Measurements from ENCODE around the gene IGFLR1.

Gene IGFLR1, protein sequence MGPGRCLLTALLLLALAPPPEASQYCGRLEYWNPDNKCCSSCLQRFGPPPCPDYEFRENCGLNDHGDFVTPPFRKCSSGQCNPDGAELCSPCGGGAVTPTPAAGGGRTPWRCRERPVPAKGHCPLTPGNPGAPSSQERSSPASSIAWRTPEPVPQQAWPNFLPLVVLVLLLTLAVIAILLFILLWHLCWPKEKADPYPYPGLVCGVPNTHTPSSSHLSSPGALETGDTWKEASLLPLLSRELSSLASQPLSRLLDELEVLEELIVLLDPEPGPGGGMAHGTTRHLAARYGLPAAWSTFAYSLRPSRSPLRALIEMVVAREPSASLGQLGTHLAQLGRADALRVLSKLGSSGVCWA

DNA sequence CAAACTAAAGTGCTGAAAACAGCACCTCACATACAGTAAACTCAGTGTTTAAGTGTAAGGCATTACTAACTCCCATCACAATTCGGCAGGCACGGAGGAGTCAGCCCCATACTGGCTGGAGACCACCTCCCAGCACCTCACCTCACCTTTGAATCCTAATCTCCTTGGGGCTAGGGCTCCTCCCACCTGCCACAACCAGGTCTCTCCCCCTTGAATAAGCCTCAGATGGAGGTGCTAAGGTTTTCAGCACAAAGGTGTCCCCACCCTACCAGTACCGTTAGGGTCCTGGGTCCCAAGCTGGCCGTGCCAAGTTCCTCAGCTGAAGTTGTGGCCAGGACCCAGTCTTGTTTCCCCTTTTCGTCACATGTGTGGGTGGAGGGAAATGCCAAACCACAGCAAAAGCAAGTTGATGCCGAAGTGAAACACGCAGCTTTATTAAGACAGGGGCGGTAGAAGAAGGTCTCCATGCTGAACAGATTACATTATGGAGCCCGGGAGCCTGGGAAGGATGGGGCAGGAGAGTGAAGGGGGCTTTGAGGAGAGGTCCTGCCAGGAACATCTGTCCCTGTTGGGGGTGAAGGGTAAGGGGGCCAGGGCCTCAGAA, at the start of gene IGFLR1:
Gene IGFLR1 (minus strand): TSS at position 332 of the 604 bp plus-strand sequence. CDS start 1,272 bp downstream, outside the sequence.
- DNase-seq (ENCODE audit: low read depth): no peak

DNA sequence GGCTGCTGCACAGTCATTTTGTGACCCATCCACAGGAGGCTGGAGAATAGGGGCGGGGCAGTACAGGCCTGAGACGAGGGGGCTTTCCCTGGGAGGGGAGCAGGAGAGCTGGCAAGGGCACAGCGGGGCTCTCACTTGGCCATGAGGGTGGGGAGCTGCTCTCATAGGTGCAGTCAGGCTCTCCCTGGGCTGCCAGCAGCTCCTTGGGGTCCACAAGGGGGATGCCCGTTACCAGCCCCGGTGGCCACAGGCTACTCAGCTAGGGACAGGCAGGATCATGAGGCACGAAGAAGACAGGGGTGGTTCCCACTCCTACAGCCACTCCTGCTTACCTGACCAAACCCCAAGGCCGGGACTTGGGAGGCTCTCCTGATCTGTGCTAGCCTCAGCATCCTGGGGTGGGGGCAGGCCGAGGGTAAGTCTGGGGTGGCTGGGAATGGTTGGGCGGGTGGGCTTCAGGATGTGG, 49.6 kb upstream of the IGFLR1 start:
- DNase-seq (ENCODE audit: low read depth): no peak

DNA sequence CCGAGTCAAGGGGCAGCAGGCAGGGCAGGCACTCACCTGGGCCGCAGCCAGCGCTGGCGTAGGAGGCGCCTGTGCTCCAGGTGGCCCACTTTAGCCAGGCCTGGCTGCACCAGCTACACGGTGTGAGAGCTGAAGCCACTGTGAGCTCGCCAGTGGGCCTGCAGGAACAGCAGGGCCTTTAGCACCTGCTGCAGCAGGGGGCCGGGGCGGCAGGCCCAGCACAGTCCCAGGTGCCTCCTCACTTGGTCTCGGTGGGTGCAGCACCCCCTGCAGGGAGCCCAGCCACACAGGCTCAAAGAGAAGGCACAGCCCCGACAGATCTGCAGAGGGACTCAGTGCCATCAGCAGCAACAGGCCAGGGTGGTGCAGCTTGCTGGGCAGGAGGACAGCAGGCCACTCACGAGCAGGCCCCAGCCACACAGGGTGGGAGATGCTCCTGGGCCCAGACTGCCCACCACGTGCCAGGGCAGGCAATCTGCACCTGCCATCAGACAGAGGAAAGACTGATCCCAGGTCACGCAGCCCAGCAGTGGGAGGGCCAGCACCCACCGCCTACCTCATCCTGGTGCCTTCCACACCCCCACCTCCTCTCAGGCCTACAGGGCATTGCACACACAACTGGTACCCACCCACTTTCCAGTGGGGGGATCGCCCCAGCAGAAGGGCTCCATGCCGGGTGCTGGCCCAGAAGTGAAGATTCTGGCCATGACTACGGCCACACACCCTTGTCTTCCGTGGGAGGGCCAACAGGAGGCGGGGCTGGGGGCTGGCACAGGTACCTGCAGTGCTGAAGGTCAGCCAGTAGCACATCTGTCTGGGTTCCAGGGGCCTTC, 48.9 kb upstream of the IGFLR1 start:
- no peak for DNase-seq (ENCODE audit: low read depth)

DNA sequence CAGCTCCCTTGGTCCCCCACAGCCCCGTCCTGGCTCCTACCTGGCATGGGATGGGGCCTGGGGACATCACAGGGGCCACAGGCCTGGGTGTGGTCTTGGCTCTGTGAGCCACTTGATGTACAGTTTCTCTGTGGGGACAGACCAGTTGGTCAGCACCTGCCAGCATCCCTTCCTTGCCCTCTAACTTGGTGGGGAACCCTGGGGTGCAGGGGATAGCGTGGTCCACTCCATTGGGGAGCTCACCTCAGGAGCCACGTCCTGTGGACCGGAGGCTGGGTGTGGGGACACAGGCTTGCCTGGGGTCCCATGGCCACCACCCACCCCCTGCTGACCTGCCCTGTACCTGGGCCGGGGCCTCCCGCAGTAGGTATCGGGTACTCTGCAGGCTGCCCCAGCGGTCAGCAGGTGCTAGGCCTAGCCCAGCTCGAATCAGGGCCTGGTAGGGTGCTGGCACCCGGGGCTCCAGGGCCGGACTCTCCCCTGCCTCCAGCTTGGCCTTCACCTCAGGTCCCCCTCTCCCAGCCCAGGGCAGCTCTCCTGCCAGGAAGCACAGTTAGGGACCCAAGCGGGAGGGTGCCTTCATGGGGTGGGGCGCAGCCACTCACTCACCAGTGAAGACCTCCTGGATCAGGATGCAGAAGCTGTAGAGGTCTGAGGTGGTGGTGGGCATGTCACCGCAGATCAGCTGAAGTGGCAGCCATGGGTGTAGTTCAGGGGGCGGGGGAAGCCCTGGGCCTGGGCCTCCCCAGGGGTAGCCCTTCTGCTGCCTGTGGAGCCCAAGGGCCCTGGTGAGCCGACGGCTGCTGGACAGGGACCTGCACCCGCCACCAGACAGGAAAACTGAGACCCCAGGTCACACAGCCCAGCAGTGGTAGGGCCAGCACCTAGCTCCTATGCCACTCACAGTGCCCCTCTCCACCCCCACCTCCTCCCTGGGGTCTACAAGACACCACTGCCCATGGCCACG, 48.0 kb upstream of the IGFLR1 start:
- DNase-seq (ENCODE audit: low read depth): no peak

DNA sequence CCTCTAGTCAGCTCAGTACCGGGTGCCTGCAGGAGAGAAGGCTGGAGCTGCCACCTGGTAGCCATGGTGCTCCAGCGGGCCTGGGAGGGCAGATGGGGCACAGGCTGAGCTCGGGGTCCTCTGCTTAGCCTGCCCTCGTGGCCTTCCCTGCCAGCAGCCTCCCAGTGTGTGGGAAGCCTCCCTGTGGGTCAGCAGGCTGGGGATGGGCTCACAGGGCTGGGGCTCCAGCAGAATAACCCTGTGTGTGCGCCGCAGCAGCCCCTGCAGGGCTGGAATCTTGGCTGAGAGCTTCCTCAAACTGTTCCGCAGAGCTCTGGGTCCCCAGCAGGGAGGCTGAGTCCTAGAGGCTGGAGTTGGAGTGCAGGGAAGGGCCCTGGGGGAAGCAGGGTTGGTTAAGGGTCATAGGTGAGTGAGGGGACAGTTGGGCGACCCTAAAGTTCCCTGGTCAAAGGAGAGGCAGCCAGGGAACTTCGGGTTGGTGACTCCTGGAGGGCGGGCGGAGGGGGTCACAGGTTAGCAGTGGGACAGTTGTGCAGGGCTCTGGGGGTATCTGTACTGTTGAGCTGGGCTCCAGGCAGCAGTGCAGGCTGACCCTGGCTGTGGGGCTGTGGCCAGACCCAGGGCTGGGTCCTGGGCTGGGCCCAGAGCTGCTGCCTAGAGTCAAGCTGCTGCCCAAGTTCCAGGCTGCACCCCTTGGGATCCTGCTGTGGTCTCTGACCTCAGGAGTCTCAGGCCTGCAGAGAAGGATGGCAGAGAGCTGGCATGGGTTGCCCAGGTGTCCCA, 47.1 kb upstream of the IGFLR1 start:
- DNase-seq (ENCODE audit: low read depth): no peak

DNA sequence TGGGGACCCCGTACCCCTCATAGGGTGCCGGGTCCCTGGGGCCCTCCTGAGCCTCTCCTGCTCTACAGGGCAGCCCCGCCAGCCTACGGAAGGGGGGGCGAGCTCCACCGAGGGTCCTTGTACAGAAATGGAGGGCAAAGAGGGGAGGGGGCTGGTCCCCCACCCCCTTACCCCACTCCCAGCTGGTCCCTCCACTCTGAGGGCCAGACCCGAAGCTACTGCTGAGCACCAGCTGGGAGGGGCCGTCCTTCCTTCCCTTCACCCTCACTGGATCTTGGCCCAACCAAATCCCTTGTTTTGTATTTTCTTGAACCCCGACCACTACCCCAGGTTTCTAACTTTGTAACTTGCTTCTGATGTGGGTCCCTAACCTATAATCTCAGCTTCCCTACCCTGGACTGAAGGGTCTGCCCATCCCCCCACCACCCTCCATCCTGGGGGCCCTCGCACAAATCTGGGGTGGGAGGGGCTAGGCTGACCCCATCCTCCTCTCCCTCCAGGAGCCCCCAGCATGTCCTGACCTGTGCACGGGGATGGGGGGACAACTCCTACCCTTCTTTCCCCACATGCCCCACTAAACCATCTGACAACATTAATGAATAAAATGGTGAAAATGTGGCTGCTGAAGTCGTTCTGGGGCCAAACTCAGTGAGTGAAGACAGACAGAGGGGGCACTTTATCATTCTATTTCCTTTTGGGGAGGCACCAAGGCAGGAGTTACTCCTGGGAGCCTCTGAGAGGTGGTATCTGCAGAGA, 46.1 kb upstream of the IGFLR1 start:
- no peak for DNase-seq (ENCODE audit: low read depth)

DNA sequence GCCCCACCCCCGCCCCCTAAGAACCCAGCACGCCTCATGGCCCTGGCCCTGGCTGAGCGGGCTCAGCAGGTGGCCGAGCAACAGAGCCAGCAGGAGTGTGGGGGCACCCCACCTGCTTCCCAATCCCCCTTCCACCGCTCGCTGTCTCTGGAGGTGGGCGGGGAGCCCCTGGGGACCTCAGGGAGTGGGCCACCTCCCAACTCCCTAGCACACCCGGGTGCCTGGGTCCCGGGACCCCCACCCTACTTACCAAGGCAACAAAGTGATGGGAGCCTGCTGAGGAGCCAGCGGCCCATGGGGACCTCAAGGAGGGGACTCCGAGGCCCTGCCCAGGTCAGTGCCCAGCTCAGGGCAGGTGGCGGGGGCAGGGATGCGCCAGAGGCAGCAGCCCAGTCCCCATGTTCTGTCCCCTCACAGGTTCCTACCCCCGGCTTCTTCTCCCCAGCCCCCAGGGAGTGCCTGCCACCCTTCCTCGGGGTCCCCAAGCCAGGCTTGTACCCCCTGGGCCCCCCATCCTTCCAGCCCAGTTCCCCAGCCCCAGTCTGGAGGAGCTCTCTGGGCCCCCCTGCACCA, 45.1 kb upstream of the IGFLR1 start:
- DNase-seq (ENCODE audit: low read depth): no peak

DNA sequence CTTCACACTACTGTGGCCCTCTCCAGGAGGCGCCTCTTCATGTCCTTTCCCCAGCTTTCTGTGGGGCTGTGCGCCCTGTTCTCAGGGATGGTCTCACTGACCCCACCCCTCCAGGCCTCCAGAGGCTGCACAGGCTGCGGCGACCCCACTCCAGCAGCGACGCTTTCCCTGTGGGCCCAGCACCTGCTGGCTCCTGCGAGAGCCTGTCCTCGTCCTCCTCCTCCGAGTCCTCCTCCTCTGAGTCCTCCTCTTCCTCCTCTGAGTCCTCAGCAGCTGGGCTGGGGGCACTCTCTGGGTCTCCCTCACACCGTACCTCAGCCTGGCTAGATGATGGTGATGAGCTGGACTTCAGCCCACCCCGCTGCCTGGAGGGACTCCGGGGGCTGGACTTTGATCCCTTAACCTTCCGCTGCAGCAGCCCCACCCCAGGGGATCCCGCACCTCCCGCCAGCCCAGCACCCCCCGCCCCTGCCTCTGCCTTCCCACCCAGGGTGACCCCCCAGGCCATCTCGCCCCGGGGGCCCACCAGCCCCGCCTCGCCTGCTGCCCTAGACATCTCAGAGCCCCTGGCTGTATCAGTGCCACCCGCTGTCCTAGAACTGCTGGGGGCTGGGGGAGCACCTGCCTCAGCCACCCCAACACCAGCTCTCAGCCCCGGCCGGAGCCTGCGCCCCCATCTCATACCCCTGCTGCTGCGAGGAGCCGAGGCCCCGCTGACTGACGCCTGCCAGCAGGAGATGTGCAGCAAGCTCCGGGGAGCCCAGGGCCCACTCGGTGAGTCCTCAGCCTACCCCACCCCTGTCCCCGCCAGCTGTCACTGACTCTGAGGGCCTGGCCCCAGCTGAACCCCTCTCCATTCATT, 44.3 kb upstream of the IGFLR1 start:
- DNase-seq (ENCODE audit: low read depth): no peak

DNA sequence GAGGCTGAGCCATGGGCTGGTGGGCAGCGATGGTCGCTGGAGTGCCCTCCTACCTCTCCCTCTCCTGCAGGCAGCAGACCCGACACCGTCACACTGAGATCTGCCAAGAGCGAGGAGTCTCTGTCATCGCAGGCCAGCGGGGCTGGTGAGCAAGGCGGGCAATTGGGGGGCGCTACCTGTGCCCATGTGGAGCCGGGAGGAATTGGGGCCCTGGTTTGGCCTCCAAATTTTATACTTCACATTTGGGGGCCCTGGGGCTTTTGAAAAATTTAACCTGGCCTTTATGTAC, 43.0 kb upstream of the IGFLR1 start:
- DNase-seq (ENCODE audit: low read depth): no peak

DNA sequence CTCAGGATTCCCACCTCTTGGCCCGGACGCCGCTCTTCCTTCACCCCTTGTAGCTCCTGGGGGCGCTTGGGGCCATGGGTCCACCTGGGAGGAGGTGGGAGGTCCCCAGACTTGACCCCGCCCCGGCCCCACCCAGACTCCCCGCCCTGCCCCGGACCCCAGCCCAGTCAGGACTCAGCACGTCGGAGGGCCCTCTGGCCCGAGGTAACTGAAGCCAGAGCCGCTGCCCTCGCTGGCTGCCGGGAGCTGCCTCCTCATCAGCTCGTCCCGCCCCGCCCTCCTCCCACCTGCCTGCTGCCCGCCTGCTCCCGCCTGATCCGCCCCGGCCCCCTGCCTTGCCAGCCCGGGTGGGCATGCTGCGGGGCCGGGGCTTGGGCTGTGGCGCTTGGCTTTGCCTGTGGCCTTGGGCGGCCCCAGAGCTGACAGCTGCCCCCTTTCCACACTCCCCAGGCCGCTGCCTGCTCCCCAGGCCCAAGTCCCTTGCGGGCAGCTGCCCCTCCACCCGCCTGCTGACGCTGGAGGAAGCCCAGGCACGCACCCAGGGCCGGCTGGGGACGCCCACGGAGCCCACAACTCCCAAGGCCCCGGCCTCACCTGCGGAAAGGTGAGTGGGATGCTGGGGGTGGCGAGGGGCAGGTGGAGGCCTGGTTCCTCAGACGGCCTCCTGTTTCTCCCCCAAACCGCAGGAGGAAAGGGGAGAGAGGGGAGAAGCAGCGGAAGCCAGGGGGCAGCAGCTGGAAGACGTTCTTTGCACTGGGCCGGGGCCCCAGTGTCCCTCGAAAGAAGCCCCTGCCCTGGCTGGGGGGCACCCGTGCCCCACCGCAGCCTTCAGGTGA, 42.5 kb upstream of the IGFLR1 start:
- no peak for DNase-seq (ENCODE audit: low read depth)

DNA sequence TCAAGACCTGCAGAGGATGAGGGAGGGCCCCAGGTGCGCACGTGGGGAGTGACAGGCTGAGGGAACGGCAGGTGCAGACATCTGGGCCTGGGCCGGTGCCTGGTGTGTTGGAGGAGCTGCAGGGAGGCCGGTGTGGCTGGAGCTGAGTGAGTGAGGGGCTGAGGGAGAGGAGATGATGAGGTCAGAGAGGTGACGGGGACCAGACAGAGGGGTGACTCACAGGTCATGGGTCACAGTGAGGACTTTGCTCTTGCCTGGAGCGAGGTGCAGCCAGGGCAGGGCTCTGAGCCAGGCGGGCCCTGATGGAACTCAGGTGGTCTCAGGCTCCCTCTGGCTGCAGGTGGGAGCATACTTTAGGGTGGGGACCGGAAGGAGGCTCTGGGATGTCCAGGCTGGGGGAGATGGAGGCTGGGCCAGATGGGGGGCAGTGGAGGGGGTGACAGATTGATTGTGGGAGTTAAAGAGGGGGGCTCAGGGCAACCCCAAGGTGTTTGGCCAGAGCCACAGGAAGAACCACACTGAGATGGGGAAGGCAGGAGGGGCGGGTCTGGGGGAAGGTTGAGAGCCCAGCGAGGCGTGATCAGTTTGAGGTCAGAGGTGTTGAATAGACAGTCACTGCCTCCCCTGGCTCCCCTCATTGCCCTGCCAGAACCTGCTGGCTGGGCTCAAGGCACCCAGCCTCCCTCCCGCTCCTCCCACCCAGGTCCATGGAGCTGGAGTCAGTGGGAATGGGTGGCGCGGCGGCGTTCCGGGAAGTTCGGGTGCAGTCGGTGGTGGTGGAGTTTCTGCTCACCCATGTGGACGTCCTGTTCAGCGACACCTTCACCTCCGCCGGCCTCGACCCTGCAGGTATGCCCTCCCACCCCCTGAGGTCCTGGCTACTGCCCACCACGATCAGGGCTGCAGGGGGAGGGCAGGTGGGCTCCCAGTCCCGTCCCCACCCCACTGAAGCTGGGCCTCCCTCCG, 41.5 kb upstream of the IGFLR1 start:
- no peak for DNase-seq (ENCODE audit: low read depth)

DNA sequence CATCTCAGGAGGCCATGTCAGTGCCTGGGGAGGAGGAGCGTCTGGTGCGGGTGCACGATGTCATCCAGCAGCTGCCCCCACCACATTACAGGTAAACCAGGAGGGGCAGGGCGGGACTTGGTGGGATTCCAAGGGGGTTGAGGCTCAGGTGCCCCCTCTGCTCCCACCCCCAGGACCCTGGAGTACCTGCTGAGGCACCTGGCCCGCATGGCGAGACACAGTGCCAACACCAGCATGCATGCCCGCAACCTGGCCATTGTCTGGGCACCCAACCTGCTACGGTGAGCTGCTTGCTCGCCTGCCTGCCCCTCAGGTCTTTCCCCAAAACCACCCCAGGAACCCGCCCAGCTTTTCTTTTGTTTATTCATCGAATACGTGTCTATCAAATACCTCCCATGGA, 40.3 kb upstream of the IGFLR1 start:
- DNase-seq (ENCODE audit: low read depth): no peak

DNA sequence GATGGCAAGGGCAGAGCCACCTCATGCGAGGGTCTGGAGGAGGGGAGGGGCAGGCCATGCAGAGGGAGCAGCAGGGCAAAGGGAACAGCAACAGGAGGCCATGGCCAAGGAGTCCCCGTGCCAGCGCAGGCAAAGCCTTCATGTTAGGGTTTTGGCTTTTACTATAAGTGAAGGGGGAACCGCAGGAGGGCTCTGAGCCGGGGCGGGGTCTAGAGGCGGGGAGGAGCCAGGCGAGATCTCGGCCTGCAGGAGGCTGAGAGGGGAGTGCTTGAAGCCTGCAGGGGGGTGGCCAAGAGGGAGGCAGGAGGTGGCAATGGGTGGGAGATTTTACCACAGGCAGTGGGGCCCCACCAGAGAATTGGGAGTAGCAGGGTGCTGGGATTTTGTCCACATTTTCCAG, 39.4 kb upstream of the IGFLR1 start:
- DNase-seq (ENCODE audit: low read depth): no peak

DNA sequence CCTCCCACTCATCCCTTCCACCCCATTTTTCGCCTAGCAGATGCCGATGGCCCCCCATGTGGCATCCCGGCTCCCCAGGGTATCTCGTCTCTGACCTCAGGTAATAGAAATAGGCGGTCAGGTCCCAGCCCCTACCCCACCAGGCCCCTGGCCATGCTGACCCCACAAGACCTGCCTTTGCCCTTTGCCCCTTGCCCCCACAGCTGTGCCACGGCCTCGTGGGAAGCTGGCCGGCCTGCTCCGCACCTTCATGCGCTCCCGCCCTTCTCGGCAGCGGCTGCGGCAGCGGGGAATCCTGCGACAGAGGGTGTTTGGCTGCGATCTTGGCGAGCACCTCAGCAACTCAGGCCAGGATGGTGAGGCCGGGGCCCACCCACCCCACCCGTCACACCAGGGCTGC, 38.5 kb upstream of the IGFLR1 start:
- DNase-seq (ENCODE audit: low read depth): no peak

DNA sequence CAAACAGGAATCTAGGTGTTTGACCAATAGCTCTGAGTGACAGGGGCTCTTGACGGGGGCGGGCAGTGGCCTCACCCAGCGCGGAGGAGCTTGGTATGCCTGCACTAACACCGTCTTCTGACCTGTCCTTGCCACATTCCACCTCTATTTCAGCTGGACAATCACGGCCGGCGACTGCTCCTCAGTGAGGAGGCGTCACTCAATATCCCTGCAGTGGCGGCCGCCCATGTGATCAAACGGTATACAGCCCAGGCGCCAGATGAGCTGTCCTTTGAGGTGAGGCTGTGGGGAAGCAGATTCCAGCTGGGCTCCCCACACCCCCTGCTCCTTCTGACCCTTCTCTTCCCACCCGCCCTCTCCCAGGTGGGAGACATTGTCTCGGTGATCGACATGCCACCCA, 37.8 kb upstream of the IGFLR1 start:
- DNase-seq (ENCODE audit: low read depth): no peak

DNA sequence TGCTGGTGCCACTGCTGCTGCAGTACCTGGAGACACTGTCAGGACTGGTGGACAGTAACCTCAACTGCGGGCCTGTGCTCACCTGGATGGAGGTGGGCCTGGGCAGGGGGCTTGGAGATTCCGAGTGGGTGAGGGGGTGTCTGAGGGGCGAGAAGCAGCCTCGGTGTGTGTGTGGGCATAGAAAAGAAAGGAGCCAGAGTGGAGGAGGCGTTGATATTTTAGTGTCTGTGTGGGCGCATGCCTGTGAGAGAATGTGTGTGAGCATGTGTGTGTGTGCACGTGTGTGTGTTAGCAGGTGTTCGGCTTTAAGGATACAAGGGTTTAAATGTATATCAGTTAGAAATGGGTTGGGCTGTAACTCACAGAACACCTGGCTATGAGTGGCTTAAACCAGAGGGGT, 36.8 kb upstream of the IGFLR1 start:
- DNase-seq (ENCODE audit: low read depth): no peak

DNA sequence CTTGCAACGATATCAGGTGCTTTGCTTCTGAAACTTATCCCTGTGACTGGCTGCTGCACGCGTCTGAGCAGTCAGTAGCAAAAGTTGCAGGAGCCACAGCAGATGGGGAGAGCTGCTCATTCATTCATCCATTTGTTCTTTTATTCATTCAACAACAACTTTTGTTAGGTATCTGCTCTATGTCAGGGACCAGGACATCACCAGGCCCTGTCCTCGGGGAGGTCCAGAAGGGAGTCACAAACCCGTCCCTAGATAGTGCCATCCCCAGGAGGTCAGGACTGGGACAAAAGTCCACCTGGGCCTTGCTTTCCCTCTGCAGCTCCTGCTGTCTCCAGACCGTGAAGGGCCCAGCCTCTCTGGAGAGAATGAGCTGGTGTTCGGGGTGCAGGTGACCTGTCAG, 35.7 kb upstream of the IGFLR1 start:
- DNase-seq (ENCODE audit: low read depth): no peak
